Activated naive CD8-positive, alpha-beta T cell treated with anti-CD3 and anti-CD28 coated beads, Interleukin-2, amount 10 ng/mL, durations not matched to agents 7 days and 5 days (primary cell): ENCODE measurements around the gene CFAP45. TPM values are rescaled to one million over a fixed set of nuclear protein-coding genes. Genes with fewer than 3 reads are reported as not detected.
A peak's percentile ranks its signal among the peaks of the same experiment; 100 is the strongest.

Experiments
- ATAC-seq: fragments of 150-1000 bp; cut with Tn5 transposase; one replicate; pipeline ENCODE4 v1.10.0; 2021; ENCODE audit warnings: low read depth, moderate library complexity
- POLR2A ChIA-PET: fragments of 350-600 bp; sonication (Branson Sonifier 250); formaldehyde crosslinking; loops from one replicate; lab custom pipeline; 2021; ENCODE audit warnings: antibody characterized with exemption; lab: Charles Lee
- DNase-seq: peaks from one replicate; pipeline ENCODE4 v3.0.0; 2021
- H3K27ac Mint-ChIP-seq: one replicate; pipeline ENCODE4 v1.8.0; 2022; ENCODE audit warnings: mild to moderate bottlenecking, mixed read lengths
- H3K27me3 Mint-ChIP-seq: one replicate; pipeline ENCODE4 v1.8.0; 2022; ENCODE audit warnings: mild to moderate bottlenecking, moderate library complexity, mixed read lengths
- H3K36me3 Mint-ChIP-seq: one replicate; pipeline ENCODE4 v1.8.0; 2021; ENCODE audit warnings: mild to moderate bottlenecking, mixed read lengths
- H3K4me1 Mint-ChIP-seq: one replicate; pipeline ENCODE4 v1.8.0; 2021; ENCODE audit warnings: mixed read lengths
- H3K4me3 Mint-ChIP-seq: one replicate; pipeline ENCODE4 v1.8.0; 2022; ENCODE audit warnings: mild to moderate bottlenecking, moderate library complexity, mixed read lengths
- H3K9me3 Mint-ChIP-seq: one replicate; pipeline ENCODE4 v1.8.0; 2021; ENCODE audit warnings: mixed read lengths
- total RNA-seq, 2 experiments: library from RNA; stranded (reverse); gene quantifications; one replicate each; pipeline ENCODE4 v1.2.3, GENCODE V29; 2021

The CFAP45 gene
- total RNA-seq, 2 experiments from 2014 or later: 1.3 to 1.6 TPM

GRCh38 chr1:159940006-159940620 is 40.1 kb upstream of the CFAP45 start:
- POLR2A ChIA-PET: no interaction called here
- no peak overlapping the region for H3K4me3 Mint-ChIP-seq
- H3K4me1 Mint-ChIP-seq: peaks cover 8% of the 10 kb centered on the region
- ATAC-seq (no peak), DNase-seq (no peak)
- no peaks in the 10 kb centered on the region for H3K36me3 Mint-ChIP-seq
- H3K9me3 Mint-ChIP-seq: no peaks in the 10 kb centered on the region
- H3K27me3 Mint-ChIP-seq: peaks cover 39% of the 10 kb centered on the region
- no peak overlapping the region for H3K27ac Mint-ChIP-seq

GRCh38 chr1:159939678-159940002 is 39.7 kb upstream of the CFAP45 start:
- Mint-ChIP-seq H3K4me1 (peaks cover 4% of the 10 kb centered on the region), H3K9me3 (no peaks in the 10 kb centered on the region), H3K27ac (no peak overlapping the region), H3K27me3 (peaks cover 37% of the 10 kb centered on the region), H3K4me3 (no peak overlapping the region), H3K36me3 (no peaks in the 10 kb centered on the region)
- POLR2A ChIA-PET: no interaction called here
- ATAC-seq: no peak
- no peak for DNase-seq

- peaks cover 4% of the 10 kb centered on the region for H3K4me1 Mint-ChIP-seq
- no peak overlapping the region for H3K27ac Mint-ChIP-seq
- POLR2A ChIA-PET: interaction anchor here (1.4 kb wide), 1 partner anchor 14 kb away, joined by 3 read pairs; no protein-coding TSS in a partner anchor
- ATAC-seq: no peak
- H3K9me3 Mint-ChIP-seq: no peaks in the 10 kb centered on the region
- H3K4me3 Mint-ChIP-seq: no peak overlapping the region
- H3K36me3 Mint-ChIP-seq: no peaks in the 10 kb centered on the region
- peaks cover 34% of the 10 kb centered on the region for H3K27me3 Mint-ChIP-seq
- DNase-seq: no peak
Observed at GRCh38 chr1:159938905-159939677, 39.1 kb upstream of the CFAP45 start.

GRCh38 chr1:159938211-159938852 is 38.4 kb upstream of the CFAP45 start:
- DNase-seq (no peak), ATAC-seq (no peak)
- peaks cover 27% of the 10 kb centered on the region for H3K27me3 Mint-ChIP-seq
- POLR2A ChIA-PET: interaction anchor here (1.4 kb wide), 1 partner anchor 14 kb away, joined by 3 read pairs; no protein-coding TSS in a partner anchor
- no peak overlapping the region for H3K27ac Mint-ChIP-seq
- H3K36me3 Mint-ChIP-seq: no peaks in the 10 kb centered on the region
- no peak overlapping the region for H3K4me3 Mint-ChIP-seq
- no peaks in the 10 kb centered on the region for H3K9me3 Mint-ChIP-seq
- H3K4me1 Mint-ChIP-seq: peaks cover 4% of the 10 kb centered on the region

GRCh38 chr1:159937054-159937750 is 37.2 kb upstream of the CFAP45 start:
- ATAC-seq: no peak
- Mint-ChIP-seq H3K27me3 (peaks cover 28% of the 10 kb centered on the region), H3K9me3 (no peaks in the 10 kb centered on the region), H3K36me3 (no peaks in the 10 kb centered on the region), H3K27ac (no peak overlapping the region), H3K4me3 (no peak overlapping the region), H3K4me1 (peaks cover 4% of the 10 kb centered on the region)
- DNase-seq: no peak
- POLR2A ChIA-PET: no interaction called here

GRCh38 chr1:159936273-159936904 is 36.4 kb upstream of the CFAP45 start:
- H3K4me3 Mint-ChIP-seq: no peak overlapping the region
- no peak overlapping the region for H3K27ac Mint-ChIP-seq
- no peaks in the 10 kb centered on the region for H3K36me3 Mint-ChIP-seq
- H3K27me3 Mint-ChIP-seq: peaks cover 25% of the 10 kb centered on the region
- POLR2A ChIA-PET: no interaction called here
- DNase-seq (peak; percentile 90), ATAC-seq (peak; percentile 63)
- peaks cover 4% of the 10 kb centered on the region for H3K4me1 Mint-ChIP-seq
- no peaks in the 10 kb centered on the region for H3K9me3 Mint-ChIP-seq

GRCh38 chr1:159935719-159936272 is 35.8 kb upstream of the CFAP45 start:
- no peak overlapping the region for H3K4me3 Mint-ChIP-seq
- peaks cover 4% of the 10 kb centered on the region for H3K4me1 Mint-ChIP-seq
- POLR2A ChIA-PET: interaction anchor here (2.6 kb wide), 1 partner anchor 12 kb away, joined by 15 read pairs; the partner anchor contains the start of gene TAGLN2
- ATAC-seq: no peak
- no peaks in the 10 kb centered on the region for H3K9me3 Mint-ChIP-seq
- peaks cover 26% of the 10 kb centered on the region for H3K27me3 Mint-ChIP-seq
- H3K27ac Mint-ChIP-seq: no peak overlapping the region
- no peaks in the 10 kb centered on the region for H3K36me3 Mint-ChIP-seq
- no peak for DNase-seq

GRCh38 chr1:159935305-159935704 is 35.3 kb upstream of the CFAP45 start:
- no peaks in the 10 kb centered on the region for H3K9me3 Mint-ChIP-seq
- DNase-seq: no peak
- no peak for ATAC-seq
- H3K27me3 Mint-ChIP-seq: peaks cover 30% of the 10 kb centered on the region
- H3K36me3 Mint-ChIP-seq: no peaks in the 10 kb centered on the region
- POLR2A ChIA-PET: interaction anchor here (2.6 kb wide), 1 partner anchor 11 kb away, joined by 15 read pairs; the partner anchor contains the start of gene TAGLN2
- H3K4me1 Mint-ChIP-seq: peaks cover 4% of the 10 kb centered on the region
- H3K27ac Mint-ChIP-seq: peak overlapping the region; percentile 17
- no peak overlapping the region for H3K4me3 Mint-ChIP-seq

- DNase-seq (no peak), ATAC-seq (no peak)
Observed at GRCh38 chr1:159934136-159935039, 34.4 kb upstream of the CFAP45 start.

GRCh38 chr1:159933347-159933746 is 33.4 kb upstream of the CFAP45 start:
- H3K4me3 Mint-ChIP-seq: no peak overlapping the region
- no peaks in the 10 kb centered on the region for H3K9me3 Mint-ChIP-seq
- no peak overlapping the region for H3K27ac Mint-ChIP-seq
- POLR2A ChIA-PET: interaction anchor here (1.3 to 2.6 kb wide), 3 partner anchors 9 to 11 kb away, joined by 3 to 15 read pairs (median 4); partner anchors contain the start of gene TAGLN2
- DNase-seq: no peak
- peaks cover 19% of the 10 kb centered on the region for H3K27me3 Mint-ChIP-seq
- peaks cover 1% of the 10 kb centered on the region for H3K4me1 Mint-ChIP-seq
- no peaks in the 10 kb centered on the region for H3K36me3 Mint-ChIP-seq
- ATAC-seq: no peak

More at GRCh38 chr1:159934136-159935039, 34.4 kb upstream of the CFAP45 start:
- Mint-ChIP-seq H3K27me3 (peaks cover 25% of the 10 kb centered on the region), H3K4me1 (peaks cover 4% of the 10 kb centered on the region), H3K36me3 (no peaks in the 10 kb centered on the region), H3K4me3 (no peak overlapping the region), H3K9me3 (no peaks in the 10 kb centered on the region), H3K27ac (no peak overlapping the region)
- POLR2A ChIA-PET: interaction anchor here (2.6 kb wide), 1 partner anchor 10 kb away, joined by 15 read pairs; the partner anchor contains the start of gene TAGLN2

GRCh38 chr1:159932296-159933285 is 32.6 kb upstream of the CFAP45 start:
- Mint-ChIP-seq H3K27ac (no peak overlapping the region), H3K9me3 (no peaks in the 10 kb centered on the region), H3K4me3 (no peak overlapping the region), H3K27me3 (peaks cover 18% of the 10 kb centered on the region), H3K4me1 (no peaks in the 10 kb centered on the region), H3K36me3 (no peaks in the 10 kb centered on the region)
- DNase-seq: no peak
- no peak for ATAC-seq
- POLR2A ChIA-PET: interaction anchor here (1.3 to 1.5 kb wide), 2 partner anchors 9 to 11 kb away, joined by 3 to 4 read pairs; no protein-coding TSS in a partner anchor
